Measurements from ENCODE around the gene CDC34. TPM values are rescaled to one million over a fixed set of nuclear protein-coding genes. Genes with fewer than 3 reads are reported as not detected.
A peak's percentile ranks its signal among the peaks of the same experiment; 100 is the strongest.

Gene CDC34
- total RNA-seq, 6 experiments from 2014 or later, result 44.8 to 81.8 (median 49.5) TPM

GRCh38 chr19:519449-519865 is 12.1 kb upstream of the CDC34 start:
- Histone ChIP-seq H3K9me3 (no peaks in the 10 kb centered on the region), H3K27me3 (no peaks in the 10 kb centered on the region), H3K4me1 (no peaks in the 10 kb centered on the region), H3K36me3 (no peaks in the 10 kb centered on the region), H3K27ac (no peak overlapping the region), H3K4me3 (no peak overlapping the region)
- intact Hi-C loops (cut with DNase I), result no loop called here
- no peak for TF ChIP-seq POLR2A (IDR thresholded peaks at IDR 0.05)
- TF ChIP-seq, protein P1, sequence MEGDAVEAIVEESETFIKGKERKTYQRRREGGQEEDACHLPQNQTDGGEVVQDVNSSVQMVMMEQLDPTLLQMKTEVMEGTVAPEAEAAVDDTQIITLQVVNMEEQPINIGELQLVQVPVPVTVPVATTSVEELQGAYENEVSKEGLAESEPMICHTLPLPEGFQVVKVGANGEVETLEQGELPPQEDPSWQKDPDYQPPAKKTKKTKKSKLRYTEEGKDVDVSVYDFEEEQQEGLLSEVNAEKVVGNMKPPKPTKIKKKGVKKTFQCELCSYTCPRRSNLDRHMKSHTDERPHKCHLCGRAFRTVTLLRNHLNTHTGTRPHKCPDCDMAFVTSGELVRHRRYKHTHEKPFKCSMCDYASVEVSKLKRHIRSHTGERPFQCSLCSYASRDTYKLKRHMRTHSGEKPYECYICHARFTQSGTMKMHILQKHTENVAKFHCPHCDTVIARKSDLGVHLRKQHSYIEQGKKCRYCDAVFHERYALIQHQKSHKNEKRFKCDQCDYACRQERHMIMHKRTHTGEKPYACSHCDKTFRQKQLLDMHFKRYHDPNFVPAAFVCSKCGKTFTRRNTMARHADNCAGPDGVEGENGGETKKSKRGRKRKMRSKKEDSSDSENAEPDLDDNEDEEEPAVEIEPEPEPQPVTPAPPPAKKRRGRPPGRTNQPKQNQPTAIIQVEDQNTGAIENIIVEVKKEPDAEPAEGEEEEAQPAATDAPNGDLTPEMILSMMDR (IDR thresholded peaks at IDR 0.05), result no peak
- ATAC-seq (peak in 1 of 4 donors; percentile 14), DNase-seq (no peak)
- 90% methylated on average over 14 of the region's 45 CpGs for WGBS (ENCODE audit: insufficient coverage, low coverage, low lambda C conversion rate, missing lambda C conversion rate)

- ATAC-seq, result no peak
- no peak overlapping the region for H3K27ac ChIP-seq
- H3K27me3 ChIP-seq, result no peaks in the 10 kb centered on the region
- no peaks in the 10 kb centered on the region for H3K9me3 ChIP-seq
- no CpG with 5 or more reads among the region's 12 CpGs for WGBS (ENCODE audit: insufficient coverage, low coverage, low lambda C conversion rate, missing lambda C conversion rate)
- intact Hi-C loops (cut with DNase I), result no loop called here
- no peak for DNase-seq
- no peaks in the 10 kb centered on the region for H3K4me1 ChIP-seq
- H3K4me3 ChIP-seq, result no peak overlapping the region
- TF ChIP-seq, protein P1 (IDR thresholded peaks at IDR 0.05), result no peak
- no peak for TF ChIP-seq POLR2A (IDR thresholded peaks at IDR 0.05)
- H3K36me3 ChIP-seq, result no peaks in the 10 kb centered on the region
These were observed 8.8 kb upstream of the CDC34 start for GRCh38 chr19:522726-523125.

DNA sequence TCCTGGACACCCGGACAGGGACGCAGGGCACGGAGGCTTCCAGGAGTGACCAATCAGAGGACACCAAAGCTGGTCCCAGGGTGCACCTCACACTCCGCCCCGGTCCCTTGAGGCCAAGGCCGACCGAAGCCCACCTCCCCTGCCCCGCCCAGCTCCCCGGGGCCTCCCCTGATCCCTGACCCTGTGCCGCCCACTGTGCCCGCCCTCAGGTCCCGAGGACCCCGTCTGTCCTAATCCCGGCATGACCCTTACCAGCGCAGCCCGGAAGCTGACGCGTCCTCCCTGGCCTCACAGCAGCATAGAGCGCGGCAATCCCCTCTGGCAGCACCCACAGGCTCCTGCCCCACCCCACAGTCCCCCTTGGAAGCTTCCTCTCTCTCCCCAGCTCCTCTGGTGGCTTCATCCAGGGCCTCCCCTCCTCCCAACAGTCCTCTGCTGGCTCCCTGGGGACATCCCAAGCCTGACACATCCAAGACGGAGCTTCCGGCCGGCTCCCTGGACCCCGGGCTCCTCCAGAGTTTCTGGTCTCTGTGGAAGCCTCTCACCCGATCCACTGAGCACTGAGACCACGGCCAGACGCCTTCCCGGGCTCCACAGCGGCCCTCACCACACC is 7.4 kb upstream of the CDC34 start:
- intact Hi-C loops (cut with DNase I), result no loop called here
- ATAC-seq (peak in 3 of 4 donors; percentile 30 to 34 (median 33)), DNase-seq (peak in 1 of 3 donors; percentile 23)
- Histone ChIP-seq H3K9me3 (no peaks in the 10 kb centered on the region), H3K27ac (no peak overlapping the region), H3K36me3 (no peaks in the 10 kb centered on the region), H3K4me3 (no peak overlapping the region), H3K27me3 (no peaks in the 10 kb centered on the region), H3K4me1 (no peaks in the 10 kb centered on the region)
- TF ChIP-seq, protein P1 (IDR thresholded peaks at IDR 0.05), result no peak
- TF ChIP-seq POLR2A (IDR thresholded peaks at IDR 0.05), result no peak
- WGBS (ENCODE audit: insufficient coverage, low coverage, low lambda C conversion rate, missing lambda C conversion rate), result 40% methylated on average over 4 of the region's 29 CpGs

DNA sequence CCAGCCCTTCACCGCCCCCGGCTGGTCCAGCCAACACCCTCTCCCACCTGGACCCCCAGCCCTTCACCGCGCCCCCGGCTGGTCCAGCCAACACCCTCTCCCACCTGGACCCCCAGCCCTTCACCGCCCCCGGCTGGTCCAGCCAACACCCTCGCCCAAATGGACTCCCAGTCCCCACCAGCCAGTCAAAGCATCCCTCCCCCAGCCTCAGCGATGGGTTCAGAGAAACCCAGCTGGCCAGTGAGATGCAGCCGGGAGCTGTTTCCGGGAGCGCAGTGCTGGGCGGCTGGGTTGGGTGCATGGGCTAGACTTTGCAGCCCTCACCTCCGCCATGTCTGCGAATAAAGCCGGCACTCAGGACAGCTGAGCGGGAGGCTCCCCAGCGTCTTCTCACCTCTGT is 6.5 kb upstream of the CDC34 start:
- no peak for DNase-seq
- Histone ChIP-seq H3K36me3 (no peaks in the 10 kb centered on the region), H3K4me3 (no peak overlapping the region)

More for the DNA sequence above, 6.5 kb upstream of the CDC34 start:
- H3K27me3 ChIP-seq, result no peaks in the 10 kb centered on the region
- intact Hi-C loops (cut with DNase I), result no loop called here
- H3K4me1 ChIP-seq, result no peaks in the 10 kb centered on the region
- no peak for TF ChIP-seq POLR2A (IDR thresholded peaks at IDR 0.05)
- TF ChIP-seq, protein P1 (IDR thresholded peaks at IDR 0.05), result no peak
- H3K27ac ChIP-seq, result no peak overlapping the region
- no peaks in the 10 kb centered on the region for H3K9me3 ChIP-seq
- ATAC-seq, result no peak
- WGBS (ENCODE audit: insufficient coverage, low coverage, low lambda C conversion rate, missing lambda C conversion rate), result 73% methylated on average over 12 of the region's 18 CpGs
